Measurements from ENCODE around the gene SGCD.

DNA sequence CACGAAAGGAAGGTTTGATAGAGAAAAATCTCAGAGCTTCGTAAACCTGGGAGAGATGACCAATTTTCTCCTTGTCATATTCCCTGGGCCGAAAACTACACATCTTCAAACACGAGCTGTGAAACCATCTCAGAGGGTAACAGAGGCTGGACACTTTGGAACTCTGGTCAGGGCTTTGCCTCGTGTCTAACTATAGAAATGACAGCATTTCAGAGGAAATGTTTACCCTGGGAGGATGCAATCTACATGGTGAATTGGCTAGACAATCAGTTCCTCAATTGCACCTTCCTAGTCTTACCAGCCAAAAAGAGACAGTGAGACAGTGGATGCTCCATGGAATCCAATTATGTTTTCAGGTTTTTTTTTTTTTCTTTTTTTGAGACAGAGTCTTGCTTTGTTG lies 414.6 kb downstream of the SGCD start:
- TF ChIP-seq TAF1 (IDR thresholded peaks at IDR 0.05; ENCODE audit: low read depth, low read length) (no peak), POLR2AphosphoS5 (IDR thresholded peaks at IDR 0.05; ENCODE audit: low read depth, low read length) (no peak), PAX5 (IDR thresholded peaks at IDR 0.05; ENCODE audit: insufficient read depth, low read length, severe bottlenecking) (no peak), POLR2A (IDR thresholded peaks at IDR 0.05; ENCODE audit: low read depth, low read length) (no peak), POU2F2 (IDR thresholded peaks at IDR 0.05; ENCODE audit: low read depth, low read length) (no peak)

Data from GM12891 (cell line).